ENCODE results near the gene GNB3.

DNA sequence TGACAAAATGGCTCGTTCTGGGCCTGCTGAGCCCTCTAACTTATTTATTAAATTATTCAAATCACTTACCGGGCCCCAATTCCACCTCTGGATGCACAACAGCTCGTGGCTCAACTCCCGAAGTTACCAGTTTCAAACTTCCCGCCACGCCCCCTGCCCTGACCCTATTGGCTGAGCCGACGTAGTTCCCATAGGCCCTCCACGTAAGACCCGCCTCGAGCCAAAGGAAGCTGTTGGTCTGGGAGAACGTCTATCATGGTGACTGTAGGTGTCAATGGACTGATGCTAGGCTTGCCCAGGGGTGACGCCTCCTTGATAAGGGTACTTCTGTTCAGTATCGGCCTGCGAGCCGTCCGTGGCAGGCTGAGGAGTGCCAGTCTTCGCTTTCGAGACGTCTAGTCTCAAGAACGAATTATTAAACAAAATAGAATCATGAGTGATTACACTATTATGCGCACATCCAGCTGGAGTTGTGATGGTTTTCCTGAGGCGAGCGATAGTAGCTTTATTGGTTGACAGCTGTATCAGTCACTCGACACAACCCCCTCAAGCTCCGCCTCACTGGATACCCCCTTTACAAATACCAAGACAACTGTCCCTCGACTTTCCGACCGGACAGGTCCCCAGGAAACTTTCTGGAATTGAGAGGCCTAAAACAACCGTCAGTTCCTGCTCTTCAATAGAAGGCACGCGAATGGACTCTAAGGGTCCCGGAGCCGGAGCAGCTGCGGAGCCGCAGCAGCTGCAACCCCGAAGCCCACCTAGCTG, 10.6 kb downstream of the GNB3 start, which contains the start of gene CDCA3:
- TF ChIP-seq, protein P1, sequence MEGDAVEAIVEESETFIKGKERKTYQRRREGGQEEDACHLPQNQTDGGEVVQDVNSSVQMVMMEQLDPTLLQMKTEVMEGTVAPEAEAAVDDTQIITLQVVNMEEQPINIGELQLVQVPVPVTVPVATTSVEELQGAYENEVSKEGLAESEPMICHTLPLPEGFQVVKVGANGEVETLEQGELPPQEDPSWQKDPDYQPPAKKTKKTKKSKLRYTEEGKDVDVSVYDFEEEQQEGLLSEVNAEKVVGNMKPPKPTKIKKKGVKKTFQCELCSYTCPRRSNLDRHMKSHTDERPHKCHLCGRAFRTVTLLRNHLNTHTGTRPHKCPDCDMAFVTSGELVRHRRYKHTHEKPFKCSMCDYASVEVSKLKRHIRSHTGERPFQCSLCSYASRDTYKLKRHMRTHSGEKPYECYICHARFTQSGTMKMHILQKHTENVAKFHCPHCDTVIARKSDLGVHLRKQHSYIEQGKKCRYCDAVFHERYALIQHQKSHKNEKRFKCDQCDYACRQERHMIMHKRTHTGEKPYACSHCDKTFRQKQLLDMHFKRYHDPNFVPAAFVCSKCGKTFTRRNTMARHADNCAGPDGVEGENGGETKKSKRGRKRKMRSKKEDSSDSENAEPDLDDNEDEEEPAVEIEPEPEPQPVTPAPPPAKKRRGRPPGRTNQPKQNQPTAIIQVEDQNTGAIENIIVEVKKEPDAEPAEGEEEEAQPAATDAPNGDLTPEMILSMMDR (conservative IDR thresholded peaks at IDR 0.05 in 1 of 2, IDR thresholded peaks at IDR 0.05 in 1 of 2; ENCODE audit: extremely low read depth in 1 of 2, insufficient read depth in 1 of 2, low read depth in 1 of 2, low read length in 2 of 2) = no peak
- no peak for TF ChIP-seq EZH2 (IDR thresholded peaks at IDR 0.05; ENCODE audit: borderline replicate concordance, low read length)

Measured in mammary epithelial cell (primary cell).